ENCODE data around the gene DGKB.

DGKB gene

GRCh38 chr7:14385074-14385473 lies 517.5 kb downstream of the DGKB start:
- DNase-seq (ENCODE audit: low read depth, low spot score), result no peak

- no peak for DNase-seq (ENCODE audit: low read depth, low spot score)
These were observed 520.6 kb downstream of the DGKB start for GRCh38 chr7:14381936-14382335.

- DNase-seq (ENCODE audit: low read depth, low spot score), result no peak
These were observed 521.2 kb downstream of the DGKB start for GRCh38 chr7:14381306-14381705.

GRCh38 chr7:14380881-14381280 lies 521.7 kb downstream of the DGKB start:
- DNase-seq (ENCODE audit: low read depth, low spot score), result no peak

GRCh38 chr7:14377646-14378266 lies 524.8 kb downstream of the DGKB start:
- DNase-seq (ENCODE audit: low read depth, low spot score), result no peak

GRCh38 chr7:14376711-14377110 lies 525.8 kb downstream of the DGKB start:
- DNase-seq (ENCODE audit: low read depth, low spot score), result no peak

GRCh38 chr7:14375998-14376397 lies 526.6 kb downstream of the DGKB start:
- DNase-seq (ENCODE audit: low read depth, low spot score), result no peak

- DNase-seq (ENCODE audit: low read depth, low spot score), result no peak
These were observed 528.2 kb downstream of the DGKB start for GRCh38 chr7:14374336-14374735.

- no peak for DNase-seq (ENCODE audit: low read depth, low spot score)
These were observed 534.3 kb downstream of the DGKB start for GRCh38 chr7:14368285-14368684.

GRCh38 chr7:14351167-14351566 lies 551.4 kb downstream of the DGKB start:
- DNase-seq (ENCODE audit: low read depth, low spot score), result no peak

- no peak for DNase-seq (ENCODE audit: low read depth, low spot score)
These were observed 561.3 kb downstream of the DGKB start for GRCh38 chr7:14341200-14341775.

GRCh38 chr7:14340393-14341074 lies 562.0 kb downstream of the DGKB start:
- no peak for DNase-seq (ENCODE audit: low read depth, low spot score)

GRCh38 chr7:14339861-14340260 lies 562.7 kb downstream of the DGKB start:
- DNase-seq (ENCODE audit: low read depth, low spot score), result no peak

GRCh38 chr7:14336256-14336655 lies 566.3 kb downstream of the DGKB start:
- no peak for DNase-seq (ENCODE audit: low read depth, low spot score)

- DNase-seq (ENCODE audit: low read depth, low spot score), result no peak
These were observed 570.4 kb downstream of the DGKB start for GRCh38 chr7:14332155-14332554.

GRCh38 chr7:14324767-14325166 lies 577.8 kb downstream of the DGKB start:
- DNase-seq (ENCODE audit: low read depth, low spot score), result no peak

GRCh38 chr7:14322724-14323123 lies 579.8 kb downstream of the DGKB start:
- DNase-seq (ENCODE audit: low read depth, low spot score), result no peak

GRCh38 chr7:14321947-14322346 lies 580.6 kb downstream of the DGKB start:
- no peak for DNase-seq (ENCODE audit: low read depth, low spot score)

- DNase-seq (ENCODE audit: low read depth, low spot score), result no peak
These were observed 593.1 kb downstream of the DGKB start for GRCh38 chr7:14309432-14309831.

- no peak for DNase-seq (ENCODE audit: low read depth, low spot score)
These were observed 597.2 kb downstream of the DGKB start for GRCh38 chr7:14305233-14305866.

- DNase-seq (ENCODE audit: low read depth, low spot score), result no peak
These were observed 599.0 kb downstream of the DGKB start for GRCh38 chr7:14303536-14303935.

GRCh38 chr7:14294637-14295036 lies 607.9 kb downstream of the DGKB start:
- DNase-seq (ENCODE audit: low read depth, low spot score), result no peak

- no peak for DNase-seq (ENCODE audit: low read depth, low spot score)
These were observed 609.1 kb downstream of the DGKB start for GRCh38 chr7:14293434-14293833.

Data from activated naive CD8-positive, alpha-beta T cell treated with anti-CD3 and anti-CD28 coated beads, Interleukin-2, amount 50 U/mL, for 16 hours (primary cell).